ENCODE data around the gene TMEM169.

TMEM169 gene

GRCh38 chr2:216131175-216131926 is 49.6 kb downstream of the TMEM169 start:
- no peak overlapping the region for H3K4me3 ChIP-seq (ENCODE audit: low read depth, low read length)
- H3K27ac ChIP-seq = no peak overlapping the region
- H3K27me3 ChIP-seq (ENCODE audit: control insufficient read depth, insufficient read depth, low read length) = no peaks in the 10 kb centered on the region
- H3K36me3 ChIP-seq (ENCODE audit: control insufficient read depth, insufficient read depth, low read length) = no peaks in the 10 kb centered on the region
- no peak overlapping the region for H3K4me2 ChIP-seq (ENCODE audit: low read length)
- no peak overlapping the region for H3K9ac ChIP-seq
- no peak for TF ChIP-seq CTCF (IDR thresholded peaks at IDR 0.05)
- no peak overlapping the region for H2AFZ ChIP-seq
- peaks cover 14% of the 10 kb centered on the region for H3K4me1 ChIP-seq
- H3K9me3 ChIP-seq (ENCODE audit: control insufficient read depth, low read length) = no peaks in the 10 kb centered on the region
- H3K79me2 ChIP-seq = peaks cover 11% of the 10 kb centered on the region

GRCh38 chr2:216132585-216132984 is 50.9 kb downstream of the TMEM169 start:
- Histone ChIP-seq H3K79me2 (peaks cover 11% of the 10 kb centered on the region), H3K4me3 (ENCODE audit: low read depth, low read length) (no peak overlapping the region), H3K4me2 (ENCODE audit: low read length) (no peak overlapping the region), H2AFZ (no peak overlapping the region), H3K36me3 (ENCODE audit: control insufficient read depth, insufficient read depth, low read length) (no peaks in the 10 kb centered on the region), H3K4me1 (peaks cover 14% of the 10 kb centered on the region), H3K27ac (no peak overlapping the region), H3K9ac (no peak overlapping the region), H3K27me3 (ENCODE audit: control insufficient read depth, insufficient read depth, low read length) (no peaks in the 10 kb centered on the region), H3K9me3 (ENCODE audit: control insufficient read depth, low read length) (no peaks in the 10 kb centered on the region)
- TF ChIP-seq CTCF (IDR thresholded peaks at IDR 0.05) = no peak

- TF ChIP-seq CTCF (IDR thresholded peaks at IDR 0.05) = no peak
- Histone ChIP-seq H3K9me3 (ENCODE audit: control insufficient read depth, low read length) (no peaks in the 10 kb centered on the region), H2AFZ (no peak overlapping the region), H3K27me3 (ENCODE audit: control insufficient read depth, insufficient read depth, low read length) (no peaks in the 10 kb centered on the region), H3K36me3 (ENCODE audit: control insufficient read depth, insufficient read depth, low read length) (no peaks in the 10 kb centered on the region), H3K4me1 (peaks cover 14% of the 10 kb centered on the region), H3K27ac (no peak overlapping the region), H3K4me3 (ENCODE audit: low read depth, low read length) (no peak overlapping the region), H3K79me2 (peaks cover 12% of the 10 kb centered on the region), H3K9ac (no peak overlapping the region), H3K4me2 (ENCODE audit: low read length) (no peak overlapping the region)
Measured at GRCh38 chr2:216133397-216133796, 51.7 kb downstream of the TMEM169 start.

- Histone ChIP-seq H3K36me3 (ENCODE audit: control insufficient read depth, insufficient read depth, low read length) (no peaks in the 10 kb centered on the region), H3K27ac (no peak overlapping the region)
Measured at GRCh38 chr2:216134958-216135541, 53.3 kb downstream of the TMEM169 start.

More at GRCh38 chr2:216134958-216135541, 53.3 kb downstream of the TMEM169 start:
- no peak overlapping the region for H3K4me2 ChIP-seq (ENCODE audit: low read length)
- peaks cover 14% of the 10 kb centered on the region for H3K4me1 ChIP-seq
- H3K9ac ChIP-seq = no peak overlapping the region
- H3K4me3 ChIP-seq (ENCODE audit: low read depth, low read length) = no peak overlapping the region
- no peak overlapping the region for H2AFZ ChIP-seq
- no peaks in the 10 kb centered on the region for H3K27me3 ChIP-seq (ENCODE audit: control insufficient read depth, insufficient read depth, low read length)
- TF ChIP-seq CTCF (IDR thresholded peaks at IDR 0.05) = no peak
- H3K9me3 ChIP-seq (ENCODE audit: control insufficient read depth, low read length) = no peaks in the 10 kb centered on the region
- peaks cover 10% of the 10 kb centered on the region for H3K79me2 ChIP-seq
